ENCODE measurements around the gene HPCAL4.

HPCAL4 gene

DNA sequence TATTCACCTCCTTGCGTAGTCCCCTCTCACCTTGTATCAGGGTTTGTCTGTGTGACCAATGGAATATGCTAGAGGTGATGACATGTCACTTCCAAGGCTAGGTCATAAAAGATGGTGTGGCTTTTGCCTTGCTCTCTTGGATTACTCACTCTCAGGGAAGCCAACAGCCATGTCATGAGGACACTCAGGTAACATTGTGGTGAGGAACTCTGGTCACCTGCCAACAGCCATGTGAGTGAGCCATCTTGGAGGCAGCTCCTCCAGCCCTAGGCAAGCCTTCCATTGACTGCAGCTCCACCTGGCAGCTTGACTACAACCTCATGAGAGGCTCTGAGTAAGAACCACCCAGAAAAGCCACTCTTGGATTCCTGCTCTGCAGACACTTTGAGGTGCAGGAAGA lies 40.8 kb downstream of the HPCAL4 start:
- in situ Hi-C loops (cut with HindIII; ENCODE audit: low pct_unique_long_range_greater_than_20kb, low sequenced_read_pairs): no loop called here
- DNase-seq (ENCODE audit: low read depth in 1 of 2, low spot score in 1 of 2): no peak
- no peak for TF ChIP-seq JUND (IDR thresholded peaks at IDR 0.05; ENCODE audit: low read depth)

- TF ChIP-seq JUND (IDR thresholded peaks at IDR 0.05; ENCODE audit: low read depth): no peak
- in situ Hi-C loops (cut with HindIII; ENCODE audit: low pct_unique_long_range_greater_than_20kb, low sequenced_read_pairs): no loop called here
- DNase-seq (ENCODE audit: low read depth in 1 of 2, low spot score in 1 of 2): no peak
Measured at GRCh38 chr1:39649636-39650185, 41.5 kb downstream of the HPCAL4 start.

- no peak for TF ChIP-seq JUND (IDR thresholded peaks at IDR 0.05; ENCODE audit: low read depth)
- DNase-seq (ENCODE audit: low read depth in 1 of 2, low spot score in 1 of 2): no peak
- in situ Hi-C loops (cut with HindIII; ENCODE audit: low pct_unique_long_range_greater_than_20kb, low sequenced_read_pairs): no loop called here
Measured at GRCh38 chr1:39648496-39648895, 42.7 kb downstream of the HPCAL4 start.

DNA sequence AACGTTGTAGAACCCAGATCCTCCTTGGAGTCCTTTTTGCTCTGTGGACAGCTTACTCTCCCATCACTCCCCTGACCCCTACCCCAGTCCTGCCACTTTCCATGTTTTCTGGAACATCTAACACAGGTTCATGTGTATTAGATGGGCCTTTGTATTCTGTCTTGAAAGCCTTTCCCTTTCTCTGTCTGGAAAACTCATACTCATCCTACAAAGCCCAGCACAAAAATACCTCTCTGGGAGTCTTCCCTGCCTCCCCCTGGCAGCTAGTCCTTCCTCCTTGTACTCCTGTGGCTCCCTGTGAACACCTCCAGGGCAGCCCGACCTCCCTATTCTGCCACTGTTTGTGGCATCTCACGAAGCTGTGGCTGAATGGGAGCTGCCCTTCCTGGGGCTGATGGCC lies 44.0 kb downstream of the HPCAL4 start:
- no peak for TF ChIP-seq JUND (IDR thresholded peaks at IDR 0.05; ENCODE audit: low read depth)
- in situ Hi-C loops (cut with HindIII; ENCODE audit: low pct_unique_long_range_greater_than_20kb, low sequenced_read_pairs): no loop called here
- no peak for DNase-seq (ENCODE audit: low read depth in 1 of 2, low spot score in 1 of 2)

DNA sequence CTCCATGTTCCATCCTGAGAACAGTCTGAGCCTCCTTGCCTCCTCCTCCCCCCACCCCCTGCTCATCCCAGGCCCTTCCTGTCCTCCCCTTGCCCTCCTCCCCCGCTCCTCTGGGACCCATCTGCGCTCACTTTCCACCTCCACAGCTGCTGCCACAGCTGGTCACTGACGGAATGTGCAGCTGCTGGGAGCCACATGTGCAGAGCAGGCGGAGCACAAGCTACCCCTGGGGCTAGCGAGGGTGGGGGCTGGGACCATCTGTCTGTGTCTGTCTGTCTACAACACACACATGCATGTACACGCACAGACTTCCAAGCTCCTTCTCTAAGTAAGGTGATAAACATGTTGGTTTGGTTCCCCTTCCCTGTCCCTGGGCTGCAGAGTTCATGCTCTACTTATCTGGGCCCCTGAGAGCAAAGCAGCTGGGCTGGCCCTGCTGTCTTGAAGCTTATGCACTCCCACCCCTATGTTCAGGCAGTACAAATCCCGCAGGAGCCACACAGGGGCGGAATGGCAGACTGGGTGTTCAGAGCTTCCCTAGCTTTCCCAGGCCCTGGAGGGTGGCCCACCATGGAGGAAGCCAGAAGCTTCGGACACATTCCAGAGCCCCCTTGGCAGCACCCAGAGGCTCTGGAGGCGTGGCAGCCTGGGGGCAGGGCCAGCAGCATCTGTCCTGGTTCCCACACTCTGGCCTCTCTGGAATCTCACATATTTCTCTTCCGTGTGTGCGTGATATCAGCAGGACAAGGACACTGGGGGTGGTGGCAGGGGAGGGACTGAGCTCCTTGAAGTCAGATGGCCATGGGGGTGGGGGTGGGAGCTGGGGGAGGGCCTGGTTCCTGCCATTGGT lies 44.8 kb downstream of the HPCAL4 start:
- in situ Hi-C loops (cut with HindIII; ENCODE audit: low pct_unique_long_range_greater_than_20kb, low sequenced_read_pairs): no loop called here
- no peak for TF ChIP-seq JUND (IDR thresholded peaks at IDR 0.05; ENCODE audit: low read depth)
- no peak for DNase-seq (ENCODE audit: low read depth in 1 of 2, low spot score in 1 of 2)

- in situ Hi-C loops (cut with HindIII; ENCODE audit: low pct_unique_long_range_greater_than_20kb, low sequenced_read_pairs): no loop called here
- DNase-seq (ENCODE audit: low read depth in 1 of 2, low spot score in 1 of 2): no peak
- no peak for TF ChIP-seq JUND (IDR thresholded peaks at IDR 0.05; ENCODE audit: low read depth)
Measured at GRCh38 chr1:39645411-39646043, 45.7 kb downstream of the HPCAL4 start.

DNA sequence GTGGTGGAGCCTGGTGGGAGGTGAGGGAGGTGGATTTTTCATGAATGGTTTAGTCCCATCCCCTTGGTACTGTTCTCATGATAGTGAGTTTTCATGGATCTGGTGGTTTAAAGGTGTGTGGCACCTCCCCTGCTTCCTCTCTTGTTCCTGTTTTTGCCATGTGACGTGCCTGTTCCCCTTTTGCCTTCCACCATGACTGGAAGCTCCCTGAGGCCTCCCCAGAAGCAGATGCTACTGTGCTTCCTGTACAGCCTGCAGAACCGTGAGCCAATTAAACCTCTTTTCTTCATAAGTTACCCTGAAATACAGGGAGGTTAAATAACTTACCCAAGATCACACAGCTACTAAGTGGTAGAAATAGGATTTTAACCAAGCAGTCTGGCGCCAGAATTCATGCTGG lies 47.5 kb downstream of the HPCAL4 start:
- in situ Hi-C loops (cut with HindIII; ENCODE audit: low pct_unique_long_range_greater_than_20kb, low sequenced_read_pairs): no loop called here
- TF ChIP-seq JUND (IDR thresholded peaks at IDR 0.05; ENCODE audit: low read depth): no peak
- DNase-seq (ENCODE audit: low read depth in 1 of 2, low spot score in 1 of 2): no peak

- TF ChIP-seq JUND (IDR thresholded peaks at IDR 0.05; ENCODE audit: low read depth): no peak
- in situ Hi-C loops (cut with HindIII; ENCODE audit: low pct_unique_long_range_greater_than_20kb, low sequenced_read_pairs): no loop called here
- no peak for DNase-seq (ENCODE audit: low read depth in 1 of 2, low spot score in 1 of 2)
Measured at GRCh38 chr1:39642796-39643195, 48.4 kb downstream of the HPCAL4 start.

DNA sequence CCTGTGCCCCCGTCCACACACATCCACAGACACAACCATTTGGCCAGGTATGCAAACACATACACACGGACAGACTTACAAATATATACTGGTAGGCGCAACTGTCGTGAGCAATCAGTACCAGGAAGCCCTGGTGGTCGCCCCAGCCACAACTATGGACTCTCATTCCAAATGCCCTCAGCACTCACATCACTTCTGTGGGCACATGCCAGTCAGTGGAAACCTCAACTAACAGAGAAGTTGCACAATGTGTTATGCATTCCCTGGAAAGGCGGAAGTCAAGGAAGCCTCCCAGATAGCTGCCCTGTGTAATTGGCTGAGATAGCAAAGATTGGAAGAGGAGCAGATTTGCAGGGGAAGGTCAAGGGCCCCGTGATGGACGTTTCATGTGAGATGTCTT lies 50.4 kb downstream of the HPCAL4 start:
- TF ChIP-seq JUND (IDR thresholded peaks at IDR 0.05; ENCODE audit: low read depth): no peak
- in situ Hi-C loops (cut with HindIII; ENCODE audit: low pct_unique_long_range_greater_than_20kb, low sequenced_read_pairs): no loop called here

DNA sequence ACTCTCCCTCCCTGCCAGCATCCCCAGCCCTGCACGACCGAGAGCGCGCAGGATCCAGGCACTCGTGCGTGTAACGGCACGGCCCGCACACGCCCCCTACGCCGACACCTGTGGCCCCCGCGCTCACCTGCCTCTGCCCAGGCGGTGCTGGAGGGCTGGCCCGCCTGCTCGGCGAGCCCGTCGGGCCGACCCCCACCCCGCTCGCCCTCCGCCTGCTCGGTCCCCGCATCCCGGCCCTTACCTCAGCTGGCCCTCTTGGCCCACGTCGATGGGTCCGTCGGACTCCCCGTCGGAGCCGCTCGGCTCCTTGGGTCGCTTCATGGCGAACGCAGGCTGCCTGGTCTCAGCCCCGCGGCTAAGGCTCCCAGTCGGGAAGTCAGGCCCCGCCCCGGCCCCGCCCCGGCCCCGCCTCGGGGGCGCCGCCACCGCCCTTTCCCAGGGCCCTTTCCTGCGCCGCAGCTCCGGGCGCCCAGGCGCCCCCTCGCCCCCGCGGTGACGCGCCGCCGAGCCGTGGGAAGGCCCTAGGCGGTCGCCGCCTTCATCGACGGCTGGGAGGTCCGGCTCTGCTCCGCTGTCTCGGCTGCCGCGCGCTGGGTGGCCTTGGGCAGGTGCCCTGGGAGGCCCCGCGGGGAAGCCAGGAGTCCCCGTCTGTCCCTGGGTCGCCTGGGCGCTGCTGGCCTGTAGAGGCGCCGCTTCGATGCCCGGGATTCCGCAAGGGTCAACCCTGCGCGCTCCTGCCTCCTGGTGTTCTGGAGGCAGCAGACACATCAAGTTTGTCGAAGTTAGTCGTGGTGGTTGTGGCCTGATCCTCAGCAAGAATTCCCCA lies 51.7 kb downstream of the HPCAL4 start, which contains the start of gene HEYL:
TSS of gene HEYL (minus strand) at position 339 of the 826 bp plus-strand sequence. CDS start at position 321, 18 bp downstream.
- TF ChIP-seq JUND (IDR thresholded peaks at IDR 0.05; ENCODE audit: low read depth): no peak
- no peak for DNase-seq (ENCODE audit: low read depth in 1 of 2, low spot score in 1 of 2)
- in situ Hi-C loops (cut with HindIII; ENCODE audit: low pct_unique_long_range_greater_than_20kb, low sequenced_read_pairs): no loop called here

More for the DNA sequence above, 50.4 kb downstream of the HPCAL4 start:
- DNase-seq (ENCODE audit: low read depth in 1 of 2, low spot score in 1 of 2): no peak

DNA sequence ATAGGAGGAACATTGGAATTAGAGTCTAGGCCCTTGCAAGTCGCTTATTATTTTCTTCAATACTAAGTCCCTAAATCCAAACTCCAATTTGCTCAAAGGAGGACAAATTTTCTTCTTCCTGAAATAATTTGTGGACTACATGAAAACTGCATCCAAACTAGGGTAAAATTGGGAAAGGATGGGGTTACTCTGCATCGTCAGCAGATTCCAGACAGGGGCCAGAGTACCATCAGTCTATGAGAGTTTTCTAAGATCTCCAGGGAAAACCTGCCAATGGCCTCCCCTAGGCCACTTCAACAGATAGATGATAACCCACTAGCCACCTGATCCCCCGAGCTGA lies 52.3 kb downstream of the HPCAL4 start:
- no peak for TF ChIP-seq JUND (IDR thresholded peaks at IDR 0.05; ENCODE audit: low read depth)
- DNase-seq (ENCODE audit: low read depth in 1 of 2, low spot score in 1 of 2): no peak
- in situ Hi-C loops (cut with HindIII; ENCODE audit: low pct_unique_long_range_greater_than_20kb, low sequenced_read_pairs): no loop called here

DNA sequence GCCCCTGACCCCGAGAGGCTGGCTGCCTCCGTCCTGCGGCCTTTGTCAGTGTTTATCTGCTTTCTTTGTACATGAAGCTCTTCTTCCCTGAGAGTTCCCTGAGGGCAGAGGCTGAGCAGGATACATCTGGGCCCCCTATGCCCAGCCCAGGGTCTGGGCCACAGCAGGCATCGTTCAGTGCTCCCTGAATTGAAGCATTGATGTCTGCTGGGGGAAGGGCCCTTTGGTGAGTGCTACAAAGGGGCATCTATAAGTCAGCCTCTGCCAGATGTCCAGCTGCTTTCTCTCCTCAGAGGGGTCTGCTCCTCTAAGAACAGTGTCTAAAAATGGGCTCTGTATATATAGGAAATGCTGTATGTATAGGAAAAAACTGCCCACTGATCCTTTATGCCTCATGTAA lies 53.9 kb downstream of the HPCAL4 start:
- no peak for TF ChIP-seq JUND (IDR thresholded peaks at IDR 0.05; ENCODE audit: low read depth)
- in situ Hi-C loops (cut with HindIII; ENCODE audit: low pct_unique_long_range_greater_than_20kb, low sequenced_read_pairs): no loop called here
- no peak for DNase-seq (ENCODE audit: low read depth in 1 of 2, low spot score in 1 of 2)
